Loucy (cell line): ENCODE data around the gene PHF11.

Source experiments
- H2AFZ ChIP-seq: fragments of 200-600 bp; sonication (generic); 2 replicates; pipeline ENCODE4 v1.6.0; 2016; ENCODE audit warnings: antibody characterized with exemption, mild to moderate bottlenecking, low read length, moderate library complexity
- H3F3A ChIP-seq: fragments of 200-600 bp; 2 replicates; pipeline ENCODE4 v1.6.0; 2016; ENCODE audit warnings: antibody characterized with exemption, low read depth, mild to moderate bottlenecking
- H3K27me3 ChIP-seq: fragments of 200-600 bp; sonication (generic); 2 replicates; pipeline ENCODE4 v1.6.1; 2014; ENCODE audit warnings: low read length, mild to moderate bottlenecking; ENCODE audit not compliant: insufficient read depth, poor library complexity, severe bottlenecking
- H3K36me3 ChIP-seq: fragments of 200-600 bp; sonication (generic); 2 replicates; pipeline ENCODE4 v1.6.1; 2016; ENCODE audit warnings: low read length; ENCODE audit not compliant: insufficient read depth
- H3K4me1 ChIP-seq: fragments of 200-600 bp; sonication (generic); 2 replicates; pipeline ENCODE4 v1.5.1; 2014; ENCODE audit warnings: low read length, mild to moderate bottlenecking; ENCODE audit not compliant: insufficient read depth, poor library complexity, severe bottlenecking
- H3K4me2 ChIP-seq: fragments of 200-600 bp; sonication (generic); 2 replicates; pipeline ENCODE4 v1.6.0; 2014; ENCODE audit warnings: antibody characterized with exemption, low read length, low read depth, mild to moderate bottlenecking; ENCODE audit not compliant: poor library complexity, severe bottlenecking
- H3K4me3 ChIP-seq: fragments of 200-600 bp; sonication (generic); 2 replicates; pipeline ENCODE4 v1.5.1; 2014; ENCODE audit warnings: low read length, mild to moderate bottlenecking, mixed read lengths; ENCODE audit not compliant: poor library complexity, severe bottlenecking
- H3K79me2 ChIP-seq: fragments of 200-600 bp; sonication (generic); 2 replicates; pipeline ENCODE4 v1.6.1; 2014; ENCODE audit warnings: low read length; ENCODE audit not compliant: insufficient read depth
- H3K9ac ChIP-seq: fragments of 200-600 bp; sonication (generic); 2 replicates; pipeline ENCODE4 v1.6.0; 2014; ENCODE audit warnings: mild to moderate bottlenecking, low read depth, low read length, moderate library complexity; ENCODE audit not compliant: poor library complexity, severe bottlenecking
- H3K9me2 ChIP-seq: fragments of 200-600 bp; sonication (generic); replicated peaks from 2 replicates; pipeline ENCODE4 v1.6.1; 2016; ENCODE audit warnings: low read depth, low read length, mixed read lengths
- H3K9me3 ChIP-seq: fragments of 200-600 bp; sonication (generic); 2 replicates; pipeline ENCODE4 v1.6.1; 2014; ENCODE audit warnings: mild to moderate bottlenecking, antibody characterized with exemption, low read length, low read depth; ENCODE audit not compliant: insufficient read depth
- H4K20me1 ChIP-seq: fragments of 200-600 bp; sonication (generic); 2 replicates; pipeline ENCODE4 v1.6.0; 2014; ENCODE audit warnings: antibody characterized with exemption, low read length, mild to moderate bottlenecking; ENCODE audit not compliant: insufficient read depth, poor library complexity, severe bottlenecking
- EZH2phosphoT487 ChIP-seq: fragments of 200-600 bp; IDR thresholded peaks from 2 replicates; pipeline ENCODE4 v1.6.1; 2018; ENCODE audit warnings: antibody characterized with exemption, mild to moderate bottlenecking, moderate library complexity, borderline replicate concordance
- TF ChIP-seq, protein P1 (sequence below): fragments of 200-600 bp; sonication (generic); conservative IDR thresholded peaks from 2 replicates; pipeline ENCODE4 v1.5.1; 2014; ENCODE audit warnings: mild to moderate bottlenecking, antibody characterized with exemption, low read length

PHF11 gene

GRCh38 chr13:49516467-49516866 is 20.7 kb downstream of the PHF11 start:
- H3K27me3 ChIP-seq: no peaks in the 10 kb centered on the region
- H3K9me2 ChIP-seq: no peaks in the 10 kb centered on the region
- H3K4me1 ChIP-seq: no peaks in the 10 kb centered on the region
- H3K36me3 ChIP-seq: peaks cover 3% of the 10 kb centered on the region; the same call in 1 of the 2 replicates
- no peaks in the 10 kb centered on the region for H3F3A ChIP-seq
- H3K79me2 ChIP-seq: no peaks in the 10 kb centered on the region
- H3K4me2 ChIP-seq: no peak overlapping the region
- no peaks in the 10 kb centered on the region for H4K20me1 ChIP-seq
- no peak overlapping the region for H3K9ac ChIP-seq
- H3K9me3 ChIP-seq: no peaks in the 10 kb centered on the region
- H3K4me3 ChIP-seq: no peak overlapping the region
- TF ChIP-seq, protein P1, sequence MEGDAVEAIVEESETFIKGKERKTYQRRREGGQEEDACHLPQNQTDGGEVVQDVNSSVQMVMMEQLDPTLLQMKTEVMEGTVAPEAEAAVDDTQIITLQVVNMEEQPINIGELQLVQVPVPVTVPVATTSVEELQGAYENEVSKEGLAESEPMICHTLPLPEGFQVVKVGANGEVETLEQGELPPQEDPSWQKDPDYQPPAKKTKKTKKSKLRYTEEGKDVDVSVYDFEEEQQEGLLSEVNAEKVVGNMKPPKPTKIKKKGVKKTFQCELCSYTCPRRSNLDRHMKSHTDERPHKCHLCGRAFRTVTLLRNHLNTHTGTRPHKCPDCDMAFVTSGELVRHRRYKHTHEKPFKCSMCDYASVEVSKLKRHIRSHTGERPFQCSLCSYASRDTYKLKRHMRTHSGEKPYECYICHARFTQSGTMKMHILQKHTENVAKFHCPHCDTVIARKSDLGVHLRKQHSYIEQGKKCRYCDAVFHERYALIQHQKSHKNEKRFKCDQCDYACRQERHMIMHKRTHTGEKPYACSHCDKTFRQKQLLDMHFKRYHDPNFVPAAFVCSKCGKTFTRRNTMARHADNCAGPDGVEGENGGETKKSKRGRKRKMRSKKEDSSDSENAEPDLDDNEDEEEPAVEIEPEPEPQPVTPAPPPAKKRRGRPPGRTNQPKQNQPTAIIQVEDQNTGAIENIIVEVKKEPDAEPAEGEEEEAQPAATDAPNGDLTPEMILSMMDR: no peak
- no peak for TF ChIP-seq EZH2phosphoT487
- no peak overlapping the region for H2AFZ ChIP-seq

GRCh38 chr13:49517461-49517860 is 21.7 kb downstream of the PHF11 start:
- Histone ChIP-seq H3K4me1 (no peaks in the 10 kb centered on the region), H3K36me3 (peaks cover 3% of the 10 kb centered on the region; the same call in 1 of the 2 replicates), H2AFZ (no peak overlapping the region), H3K9me3 (no peaks in the 10 kb centered on the region), H3K27me3 (no peaks in the 10 kb centered on the region), H3K79me2 (no peaks in the 10 kb centered on the region), H3K9ac (no peak overlapping the region), H3K9me2 (no peaks in the 10 kb centered on the region), H3F3A (no peaks in the 10 kb centered on the region), H4K20me1 (no peaks in the 10 kb centered on the region), H3K4me2 (no peak overlapping the region), H3K4me3 (no peak overlapping the region)
- no peak for TF ChIP-seq EZH2phosphoT487
- TF ChIP-seq, protein P1: peak; percentile 66

DNA sequence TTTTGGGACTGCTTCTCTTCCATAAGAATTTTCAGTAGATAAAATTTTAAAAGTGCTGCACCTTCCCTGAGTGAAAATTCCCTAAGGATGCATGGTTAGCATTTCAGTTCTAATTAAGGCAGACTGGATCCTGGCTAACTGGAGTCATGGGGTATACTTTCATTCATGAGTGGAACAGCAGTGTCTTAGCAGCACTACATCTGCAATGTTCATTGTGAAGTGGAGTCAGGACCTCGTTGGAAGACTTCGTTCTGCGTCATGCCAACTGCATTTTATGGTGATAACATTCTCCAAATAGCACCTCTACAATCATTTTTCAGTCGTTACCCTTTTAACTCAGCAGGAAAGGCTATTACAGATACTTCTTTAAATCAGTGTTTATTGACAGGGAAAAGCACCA is 25.5 kb downstream of the PHF11 start:
- H3F3A ChIP-seq: no peaks in the 10 kb centered on the region
- no peaks in the 10 kb centered on the region for H4K20me1 ChIP-seq
- H3K36me3 ChIP-seq: peaks cover 3% of the 10 kb centered on the region; the same call in 1 of the 2 replicates
- H3K9ac ChIP-seq: no peak overlapping the region
- H3K27me3 ChIP-seq: no peaks in the 10 kb centered on the region
- no peaks in the 10 kb centered on the region for H3K4me1 ChIP-seq
- H3K9me3 ChIP-seq: no peaks in the 10 kb centered on the region
- H2AFZ ChIP-seq: no peak overlapping the region
- TF ChIP-seq, protein P1: no peak
- no peak for TF ChIP-seq EZH2phosphoT487
- H3K9me2 ChIP-seq: no peaks in the 10 kb centered on the region
- H3K79me2 ChIP-seq: no peaks in the 10 kb centered on the region
- no peak overlapping the region for H3K4me2 ChIP-seq
- H3K4me3 ChIP-seq: no peak overlapping the region
